Left kidney (tissue), 2 donors: ENCODE data around the gene SLC35E2B. TPM values are rescaled to one million over a fixed set of nuclear protein-coding genes. Genes with fewer than 3 reads are reported as not detected.
A peak's percentile ranks its signal among the peaks of the same experiment; 100 is the strongest.

Source experiments
- DNase-seq: peaks from one replicate; pipeline ENCODE4 v3.0.0-alpha.2; 2013
- polyA plus RNA-seq: library from polyadenylated mRNA; unstranded; fragments of 120-200 nt; gene quantifications from one replicate; pipeline ENCODE4 v1.2.1, GENCODE V29; 2013; ENCODE audit not compliant: insufficient read length

The SLC35E2B gene
- polyA plus RNA-seq, 1 donor, result 87.3 TPM

- no peak for DNase-seq
Observed at GRCh38 chr1:1625404-1625775, 67.2 kb downstream of the SLC35E2B start.

GRCh38 chr1:1624443-1625403, 67.9 kb downstream of the SLC35E2B start:
- DNase-seq, result no peak

GRCh38 chr1:1623631-1624442, 68.8 kb downstream of the SLC35E2B start:
- DNase-seq, result no peak

- DNase-seq, result no peak
Observed at GRCh38 chr1:1623181-1623630, 69.4 kb downstream of the SLC35E2B start.

- no peak for DNase-seq
Observed at GRCh38 chr1:1622788-1623094, 69.9 kb downstream of the SLC35E2B start.

- DNase-seq, result no peak
Observed at GRCh38 chr1:1622010-1622787, 70.4 kb downstream of the SLC35E2B start.

- no peak for DNase-seq
Observed at GRCh38 chr1:1621173-1622009, 71.2 kb downstream of the SLC35E2B start.

- DNase-seq, result no peak
Observed at GRCh38 chr1:1620433-1621139, 72.0 kb downstream of the SLC35E2B start.

- DNase-seq, result no peak
Observed at GRCh38 chr1:1619917-1620361, 72.7 kb downstream of the SLC35E2B start.

GRCh38 chr1:1618396-1619068, 74.1 kb downstream of the SLC35E2B start:
- no peak for DNase-seq

- DNase-seq, result no peak
Observed at GRCh38 chr1:1617925-1618324, 74.7 kb downstream of the SLC35E2B start.

- no peak for DNase-seq
Observed at GRCh38 chr1:1617516-1617915, 75.1 kb downstream of the SLC35E2B start.

- DNase-seq, result no peak
Observed at GRCh38 chr1:1616838-1617237, 75.8 kb downstream of the SLC35E2B start.

- DNase-seq, result no peak
Observed at GRCh38 chr1:1616045-1616790, 76.4 kb downstream of the SLC35E2B start.

- peak; percentile 94 for DNase-seq
Observed at GRCh38 chr1:1615256-1616044, 77.1 kb downstream of the SLC35E2B start, which contains the start of gene MIB2. Gene MIB2, plus strand, starts transcription at chr1:1615500. Its CDS starts 7,953 bp downstream, at chr1:1623453.

- DNase-seq, result no peak
Observed at GRCh38 chr1:1614954-1615255, 77.7 kb downstream of the SLC35E2B start.

- DNase-seq, result no peak
Observed at GRCh38 chr1:1614204-1614953, 78.2 kb downstream of the SLC35E2B start.
